Fibroblast of gingiva (primary cell): ENCODE measurements around the gene KDM6B.

Source experiments
- DNase-seq: peaks from one replicate; pipeline ENCODE4 v3.0.0-alpha.2; 2011; ENCODE audit warnings: low read depth

KDM6B gene

DNA sequence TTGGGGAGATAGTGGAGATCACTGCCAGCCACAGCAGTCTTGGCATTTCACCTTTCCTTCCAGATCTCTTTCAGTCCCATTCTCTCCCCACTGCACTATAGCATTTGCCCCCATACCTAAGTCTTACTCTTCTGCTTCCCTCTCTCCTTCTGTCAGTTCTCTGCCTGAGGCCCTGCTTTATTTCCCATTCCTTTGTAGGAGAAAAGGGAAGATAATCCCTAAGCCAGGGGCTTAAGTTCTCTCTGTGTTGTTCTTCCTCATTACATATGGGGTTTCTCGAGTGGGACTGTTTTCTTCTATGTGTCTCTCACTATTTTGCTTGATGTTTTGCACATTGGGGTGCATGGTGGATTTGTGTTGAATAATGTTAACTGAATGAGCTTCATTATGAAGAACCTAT is 6.4 kb downstream of the KDM6B start:
- no peak for DNase-seq

DNA sequence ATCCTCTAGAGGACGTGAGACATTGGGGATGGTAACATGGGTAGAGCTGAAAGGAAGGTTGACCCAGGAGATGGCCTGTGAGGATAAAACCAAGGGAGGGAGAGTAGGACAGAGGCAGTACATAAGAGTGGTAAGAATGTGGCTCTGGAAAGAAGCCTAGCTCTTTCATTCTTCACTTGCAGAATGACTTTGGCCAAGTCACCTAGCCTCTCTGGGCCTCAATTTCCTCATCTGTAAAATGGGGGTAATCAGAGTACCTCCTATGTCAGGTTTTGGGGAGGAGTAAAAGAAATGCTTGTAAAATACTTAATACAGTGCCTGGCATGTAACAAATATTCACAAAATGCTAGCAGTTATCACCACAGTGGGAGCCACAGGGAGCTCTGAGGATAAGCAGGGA is 6.9 kb downstream of the KDM6B start:
- no peak for DNase-seq

DNA sequence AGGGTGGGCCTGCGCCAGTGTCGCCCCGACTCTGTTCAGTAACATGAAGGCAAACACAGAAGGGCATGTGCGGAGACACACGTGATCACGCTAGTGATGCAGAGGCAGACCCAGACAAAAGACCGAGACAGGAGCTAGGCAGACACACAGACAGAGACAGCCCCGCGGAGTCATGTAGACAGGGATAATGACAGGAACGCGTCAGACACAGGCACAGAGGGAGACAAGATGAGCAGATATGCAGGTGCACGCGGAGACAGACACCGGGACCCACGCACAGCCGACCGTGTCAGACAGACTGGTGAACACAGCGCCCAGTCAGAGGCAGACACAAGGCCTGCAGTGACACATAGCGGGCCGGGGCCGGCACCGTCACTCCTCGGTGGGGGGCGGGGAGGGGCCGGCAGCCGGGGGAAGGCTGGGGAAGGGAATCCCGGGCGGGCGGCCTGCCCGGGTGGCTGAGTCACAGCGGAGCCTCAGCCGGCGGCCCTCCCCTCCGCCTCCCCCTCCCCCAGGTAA is 7.4 kb downstream of the KDM6B start:
- peak; percentile 88 for DNase-seq

DNA sequence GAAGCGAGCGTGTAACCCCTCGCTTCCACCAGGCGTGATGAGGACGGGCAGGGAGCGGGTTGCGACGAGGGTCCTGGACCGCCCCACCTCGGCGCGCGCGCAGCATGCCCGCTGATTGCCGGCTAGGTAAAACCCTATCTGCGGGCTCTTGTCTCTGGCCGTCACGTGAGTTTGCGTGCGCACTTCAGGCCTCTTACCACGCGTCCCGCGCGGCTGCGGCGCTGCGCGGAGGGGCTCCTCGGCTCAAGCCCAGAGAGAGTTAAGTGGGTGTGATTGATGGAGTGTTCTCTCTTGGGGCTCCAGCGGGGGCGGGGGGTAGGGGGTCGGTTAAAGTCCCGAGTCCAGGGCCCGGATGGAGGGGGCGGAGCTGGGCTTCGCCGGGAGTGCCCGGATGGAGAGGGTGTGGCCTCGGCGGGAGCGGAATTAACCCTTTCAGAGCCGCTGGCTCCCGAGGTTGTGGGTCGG is 7.9 kb downstream of the KDM6B start:
- DNase-seq, result peak; percentile 85

DNA sequence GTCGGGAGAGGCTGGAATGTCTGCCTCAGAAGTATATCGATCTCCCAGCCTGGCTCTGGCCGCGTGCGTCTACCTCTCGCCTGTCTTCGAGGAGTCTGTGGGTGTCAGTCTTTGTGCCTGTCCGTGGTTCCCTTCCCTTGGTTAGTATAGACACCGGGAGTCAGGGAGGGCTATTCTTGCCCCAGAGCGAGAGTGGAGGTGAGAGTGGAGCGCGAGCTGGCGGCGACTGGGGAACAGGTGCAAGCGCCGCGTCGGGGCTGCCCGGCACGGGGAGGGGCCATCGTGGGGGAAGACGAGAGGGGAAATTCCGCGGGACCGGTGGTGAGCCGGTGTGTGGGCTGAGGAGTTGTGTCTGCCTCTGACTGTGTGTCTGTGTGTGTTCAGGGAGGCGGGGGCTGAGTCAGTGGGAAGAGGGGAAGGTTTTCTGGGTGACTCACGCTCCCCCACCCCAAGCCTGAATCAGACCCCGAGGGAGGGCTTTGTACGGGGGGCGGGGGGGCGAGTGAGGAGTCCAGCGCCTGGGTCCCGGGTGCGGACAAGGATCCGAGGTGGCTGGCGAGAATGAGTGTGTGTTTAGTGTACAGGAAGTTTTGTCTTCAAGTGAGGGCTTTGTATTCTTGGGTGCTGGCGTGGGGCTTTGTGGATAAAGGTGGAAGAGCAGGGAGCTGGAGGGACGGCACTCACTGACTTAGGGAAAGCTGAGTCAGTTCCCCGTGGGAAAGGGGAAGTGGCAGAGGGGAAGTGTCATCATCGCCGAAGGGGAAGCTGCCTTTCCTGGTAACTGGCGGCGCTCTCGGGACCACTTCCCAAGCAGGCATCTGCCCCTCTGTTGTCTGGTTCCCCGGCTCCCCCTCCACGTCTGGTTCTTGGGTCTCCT is 8.6 kb downstream of the KDM6B start:
- peak; percentile 85 for DNase-seq

DNA sequence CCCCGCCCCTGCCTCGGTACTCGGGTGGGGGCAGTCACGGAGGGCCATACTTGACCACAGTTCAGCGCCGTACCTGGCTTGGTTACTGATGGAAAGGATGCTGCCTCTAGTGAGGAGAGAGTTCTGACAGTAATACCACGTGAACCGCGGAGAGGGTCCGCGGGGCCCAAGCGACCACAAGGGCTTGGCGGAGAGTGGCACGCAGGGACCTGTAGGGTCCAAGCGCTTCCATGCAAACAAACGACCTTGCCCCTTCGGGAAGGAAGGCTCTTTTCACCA is 9.2 kb downstream of the KDM6B start:
- DNase-seq, result no peak

DNA sequence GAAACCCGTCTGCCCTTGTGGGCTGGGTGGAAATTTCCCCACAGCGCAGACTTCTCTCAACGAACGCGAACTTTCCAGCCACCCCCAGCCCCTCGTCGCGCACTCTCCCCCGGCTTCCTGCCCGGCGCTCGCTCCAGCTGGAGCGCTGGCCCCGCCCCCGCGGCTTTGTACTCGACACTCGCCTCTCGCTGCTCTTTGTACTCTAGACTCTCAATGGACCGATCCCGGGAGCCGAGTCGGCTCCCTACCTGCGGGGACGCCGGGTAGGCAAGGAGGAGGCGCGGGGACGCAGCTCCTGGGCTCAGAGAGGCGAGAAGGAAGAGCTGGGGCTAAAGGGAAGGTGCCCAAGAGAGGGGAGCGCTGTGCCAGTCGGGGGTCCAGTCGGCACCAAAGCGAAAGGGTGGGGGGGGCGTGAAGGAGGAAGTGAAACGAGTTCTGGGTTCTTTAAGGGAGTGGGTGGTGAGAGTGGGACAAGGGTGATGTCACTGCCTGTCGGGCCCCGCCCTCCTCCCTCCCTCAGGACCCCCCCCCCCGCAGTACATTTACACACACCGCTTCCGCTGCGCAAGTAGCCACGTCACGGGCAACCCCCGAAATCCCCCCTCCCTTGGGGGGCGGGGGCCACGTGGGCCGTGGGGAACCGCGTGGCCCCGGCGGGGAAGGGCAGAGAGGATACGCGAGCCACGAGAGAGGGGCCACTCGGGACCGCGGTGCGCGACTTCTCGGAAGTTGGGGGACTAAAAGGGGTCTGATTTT is 9.7 kb downstream of the KDM6B start:
- DNase-seq, result peak; percentile 87

DNA sequence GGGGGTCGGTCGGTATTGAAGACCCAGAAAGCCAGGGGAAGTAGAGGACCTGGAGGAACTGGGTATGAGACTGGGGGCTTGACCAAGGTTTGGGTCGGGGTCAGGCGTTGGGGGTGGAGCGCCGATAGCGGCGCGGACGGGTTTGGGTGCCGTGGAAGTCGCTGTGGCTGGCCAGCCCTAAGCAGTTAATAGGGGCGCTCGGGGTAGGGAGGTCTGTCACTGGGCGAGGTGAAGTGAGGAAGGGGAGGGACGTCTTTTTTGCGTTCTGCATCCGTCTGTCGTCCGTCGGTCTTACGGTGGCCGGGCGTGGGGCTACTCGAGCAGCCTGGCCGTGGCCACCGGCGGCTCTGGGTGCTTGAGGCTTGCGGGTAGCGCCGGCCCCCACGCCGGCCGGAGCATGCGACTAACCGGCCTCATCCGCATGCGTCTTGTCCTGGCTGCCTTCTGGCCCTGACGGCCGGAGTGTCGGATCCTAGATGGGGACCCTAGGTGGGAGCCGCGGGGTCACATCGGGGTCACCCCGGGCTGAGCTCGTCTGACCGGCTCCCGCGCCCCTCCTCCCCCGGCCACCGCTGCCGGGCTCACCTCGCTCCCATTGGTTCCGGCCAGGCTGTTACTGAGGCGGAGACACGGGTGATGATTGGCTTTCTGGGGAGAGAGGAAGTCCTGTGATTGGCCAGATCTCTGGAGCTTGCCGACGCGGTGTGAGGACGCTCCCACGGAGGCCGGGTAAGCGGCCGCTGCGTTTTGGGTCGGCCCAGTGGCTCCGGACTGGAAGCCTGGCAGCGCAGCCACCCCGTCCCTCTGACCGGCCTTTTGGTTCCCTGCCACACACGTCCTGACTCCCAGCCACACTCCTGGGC is 10.5 kb downstream of the KDM6B start:
- DNase-seq, result peak; percentile 96

DNA sequence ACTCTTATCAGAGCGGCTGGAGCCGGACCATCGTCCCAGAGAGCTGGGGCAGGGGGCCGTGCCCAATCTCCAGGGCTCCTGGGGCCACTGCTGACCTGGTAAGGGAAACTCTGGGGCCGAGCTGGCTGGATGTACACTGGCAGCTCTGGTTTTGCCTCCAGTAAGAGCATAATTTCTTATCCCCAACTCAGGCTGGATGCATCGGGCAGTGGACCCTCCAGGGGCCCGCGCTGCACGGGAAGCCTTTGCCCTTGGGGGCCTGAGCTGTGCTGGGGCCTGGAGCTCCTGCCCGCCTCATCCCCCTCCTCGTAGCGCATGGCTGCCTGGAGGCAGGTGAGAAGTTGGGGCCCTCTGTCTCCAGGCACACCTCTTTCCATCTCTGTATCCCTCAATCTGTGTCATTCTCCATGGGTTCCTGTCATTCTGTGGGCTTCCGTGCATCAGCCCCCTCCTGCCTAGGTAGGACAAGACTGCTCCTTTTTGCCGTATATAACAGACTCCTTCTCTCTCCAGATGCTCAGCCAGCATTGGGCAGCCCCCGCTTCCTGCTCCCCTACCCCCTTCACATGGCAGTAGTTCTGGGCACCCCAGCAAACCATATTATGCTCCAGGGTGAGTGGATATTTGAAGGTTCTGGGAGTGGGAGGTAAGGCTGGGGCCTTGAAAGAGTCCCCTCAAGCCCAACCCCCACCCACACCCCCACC is 11.5 kb downstream of the KDM6B start:
- DNase-seq, result no peak

DNA sequence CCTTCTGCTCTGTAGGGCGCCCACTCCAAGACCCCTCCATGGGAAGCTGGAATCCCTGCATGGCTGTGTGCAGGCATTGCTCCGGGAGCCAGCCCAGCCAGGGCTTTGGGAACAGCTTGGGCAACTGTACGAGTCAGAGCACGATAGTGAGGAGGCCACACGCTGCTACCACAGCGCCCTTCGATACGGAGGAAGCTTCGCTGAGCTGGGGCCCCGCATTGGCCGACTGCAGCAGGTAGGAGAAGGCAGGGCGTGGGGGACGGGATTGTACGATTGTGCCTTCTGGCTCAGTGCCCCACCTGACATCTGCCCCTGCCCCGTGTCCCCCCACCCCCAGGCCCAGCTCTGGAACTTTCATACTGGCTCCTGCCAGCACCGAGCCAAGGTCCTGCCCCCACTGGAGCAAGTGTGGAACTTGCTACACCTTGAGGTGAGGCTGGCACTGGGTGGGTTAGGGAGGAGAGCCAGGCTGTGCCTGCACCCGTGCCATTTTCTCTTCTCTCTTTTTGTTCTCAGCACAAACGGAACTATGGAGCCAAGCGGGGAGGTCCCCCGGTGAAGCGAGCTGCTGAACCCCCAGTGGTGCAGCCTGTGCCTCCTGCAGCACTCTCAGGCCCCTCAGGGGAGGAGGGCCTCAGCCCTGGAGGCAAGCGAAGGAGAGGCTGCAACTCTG is 12.2 kb downstream of the KDM6B start:
- no peak for DNase-seq

DNA sequence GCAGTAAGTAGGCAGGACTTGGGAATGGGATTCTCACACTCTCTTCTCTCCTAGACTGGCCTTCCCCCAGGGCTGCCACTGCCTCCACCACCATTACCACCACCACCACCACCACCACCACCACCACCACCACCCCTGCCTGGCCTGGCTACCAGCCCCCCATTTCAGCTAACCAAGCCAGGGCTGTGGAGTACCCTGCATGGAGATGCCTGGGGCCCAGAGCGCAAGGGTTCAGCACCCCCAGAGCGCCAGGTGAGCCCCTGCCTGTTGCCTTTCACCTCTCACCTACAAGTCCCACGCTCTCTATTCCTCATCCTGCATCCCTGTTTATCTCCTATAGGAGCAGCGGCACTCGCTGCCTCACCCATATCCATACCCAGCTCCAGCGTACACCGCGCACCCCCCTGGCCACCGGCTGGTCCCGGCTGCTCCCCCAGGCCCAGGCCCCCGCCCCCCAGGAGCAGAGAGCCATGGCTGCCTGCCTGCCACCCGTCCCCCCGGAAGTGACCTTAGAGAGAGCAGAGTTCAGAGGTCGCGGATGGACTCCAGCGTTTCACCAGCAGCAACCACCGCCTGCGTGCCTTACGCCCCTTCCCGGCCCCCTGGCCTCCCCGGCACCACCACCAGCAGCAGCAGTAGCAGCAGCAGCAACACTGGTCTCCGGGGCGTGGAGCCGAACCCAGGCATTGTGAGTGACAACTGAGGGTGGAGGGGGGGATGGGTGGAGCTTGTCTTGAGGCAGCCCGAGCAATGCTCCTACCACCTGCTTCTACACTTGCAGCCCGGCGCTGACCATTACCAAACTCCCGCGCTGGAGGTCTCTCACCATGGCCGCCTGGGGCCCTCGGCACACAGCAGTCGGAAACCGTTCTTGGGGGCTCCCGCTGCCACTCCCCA is 13.0 kb downstream of the KDM6B start:
- no peak for DNase-seq

DNA sequence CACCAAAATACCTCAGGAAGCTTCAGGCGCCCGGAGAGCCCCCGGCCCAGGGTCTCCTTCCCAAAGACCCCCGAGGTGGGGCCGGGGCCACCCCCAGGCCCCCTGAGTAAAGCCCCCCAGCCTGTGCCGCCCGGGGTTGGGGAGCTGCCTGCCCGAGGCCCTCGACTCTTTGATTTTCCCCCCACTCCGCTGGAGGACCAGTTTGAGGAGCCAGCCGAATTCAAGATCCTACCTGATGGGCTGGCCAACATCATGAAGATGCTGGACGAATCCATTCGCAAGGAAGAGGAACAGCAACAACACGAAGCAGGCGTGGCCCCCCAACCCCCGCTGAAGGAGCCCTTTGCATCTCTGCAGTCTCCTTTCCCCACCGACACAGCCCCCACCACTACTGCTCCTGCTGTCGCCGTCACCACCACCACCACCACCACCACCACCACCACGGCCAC is 14.1 kb downstream of the KDM6B start:
- no peak for DNase-seq

DNA sequence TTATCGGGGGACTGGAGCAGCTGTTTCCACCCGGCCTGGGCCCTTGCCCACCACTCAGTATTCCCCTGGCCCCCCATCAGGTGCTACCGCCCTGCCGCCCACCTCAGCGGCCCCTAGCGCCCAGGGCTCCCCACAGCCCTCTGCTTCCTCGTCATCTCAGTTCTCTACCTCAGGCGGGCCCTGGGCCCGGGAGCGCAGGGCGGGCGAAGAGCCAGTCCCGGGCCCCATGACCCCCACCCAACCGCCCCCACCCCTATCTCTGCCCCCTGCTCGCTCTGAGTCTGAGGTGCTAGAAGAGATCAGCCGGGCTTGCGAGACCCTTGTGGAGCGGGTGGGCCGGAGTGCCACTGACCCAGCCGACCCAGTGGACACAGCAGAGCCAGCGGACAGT is 14.7 kb downstream of the KDM6B start:
- DNase-seq, result no peak

DNA sequence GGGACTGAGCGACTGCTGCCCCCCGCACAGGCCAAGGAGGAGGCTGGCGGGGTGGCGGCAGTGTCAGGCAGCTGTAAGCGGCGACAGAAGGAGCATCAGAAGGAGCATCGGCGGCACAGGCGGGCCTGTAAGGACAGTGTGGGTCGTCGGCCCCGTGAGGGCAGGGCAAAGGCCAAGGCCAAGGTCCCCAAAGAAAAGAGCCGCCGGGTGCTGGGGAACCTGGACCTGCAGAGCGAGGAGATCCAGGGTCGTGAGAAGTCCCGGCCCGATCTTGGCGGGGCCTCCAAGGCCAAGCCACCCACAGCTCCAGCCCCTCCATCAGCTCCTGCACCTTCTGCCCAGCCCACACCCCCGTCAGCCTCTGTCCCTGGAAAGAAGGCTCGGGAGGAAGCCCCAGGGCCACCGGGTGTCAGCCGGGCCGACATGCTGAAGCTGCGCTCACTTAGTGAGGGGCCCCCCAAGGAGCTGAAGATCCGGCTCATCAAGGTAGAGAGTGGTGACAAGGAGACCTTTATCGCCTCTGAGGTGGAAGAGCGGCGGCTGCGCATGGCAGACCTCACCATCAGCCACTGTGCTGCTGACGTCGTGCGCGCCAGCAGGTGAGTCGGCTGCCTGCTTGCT is 15.2 kb downstream of the KDM6B start:
- DNase-seq, result no peak

DNA sequence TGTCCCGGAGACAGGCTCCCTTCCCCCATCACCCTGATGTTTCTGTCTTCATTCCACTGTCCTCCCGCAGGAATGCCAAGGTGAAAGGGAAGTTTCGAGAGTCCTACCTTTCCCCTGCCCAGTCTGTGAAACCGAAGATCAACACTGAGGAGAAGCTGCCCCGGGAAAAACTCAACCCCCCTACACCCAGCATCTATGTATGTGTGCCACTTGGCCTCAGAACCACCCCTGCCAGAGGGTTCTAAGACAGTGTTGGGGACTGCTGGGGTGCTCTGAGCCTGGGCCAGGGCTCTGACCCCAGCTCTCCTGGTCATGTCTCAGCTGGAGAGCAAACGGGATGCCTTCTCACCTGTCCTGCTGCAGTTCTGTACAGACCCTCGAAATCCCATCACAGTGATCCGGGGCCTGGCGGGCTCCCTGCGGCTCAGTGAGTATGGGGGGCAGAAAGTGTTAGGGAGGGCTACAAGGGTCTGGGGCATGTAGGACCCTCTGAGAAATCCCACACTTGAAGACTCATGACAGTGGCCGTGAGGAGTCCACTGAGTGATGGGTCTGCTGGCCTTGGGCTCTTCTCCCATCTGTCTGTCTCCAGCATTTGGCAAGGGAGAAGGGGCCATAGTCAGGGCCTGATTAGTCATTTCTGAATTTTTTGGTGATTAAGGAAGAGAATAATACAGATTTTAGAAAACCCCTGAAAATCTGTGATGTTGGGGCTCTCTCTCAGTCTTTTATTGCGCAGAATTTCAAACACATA is 15.9 kb downstream of the KDM6B start:
- no peak for DNase-seq

DNA sequence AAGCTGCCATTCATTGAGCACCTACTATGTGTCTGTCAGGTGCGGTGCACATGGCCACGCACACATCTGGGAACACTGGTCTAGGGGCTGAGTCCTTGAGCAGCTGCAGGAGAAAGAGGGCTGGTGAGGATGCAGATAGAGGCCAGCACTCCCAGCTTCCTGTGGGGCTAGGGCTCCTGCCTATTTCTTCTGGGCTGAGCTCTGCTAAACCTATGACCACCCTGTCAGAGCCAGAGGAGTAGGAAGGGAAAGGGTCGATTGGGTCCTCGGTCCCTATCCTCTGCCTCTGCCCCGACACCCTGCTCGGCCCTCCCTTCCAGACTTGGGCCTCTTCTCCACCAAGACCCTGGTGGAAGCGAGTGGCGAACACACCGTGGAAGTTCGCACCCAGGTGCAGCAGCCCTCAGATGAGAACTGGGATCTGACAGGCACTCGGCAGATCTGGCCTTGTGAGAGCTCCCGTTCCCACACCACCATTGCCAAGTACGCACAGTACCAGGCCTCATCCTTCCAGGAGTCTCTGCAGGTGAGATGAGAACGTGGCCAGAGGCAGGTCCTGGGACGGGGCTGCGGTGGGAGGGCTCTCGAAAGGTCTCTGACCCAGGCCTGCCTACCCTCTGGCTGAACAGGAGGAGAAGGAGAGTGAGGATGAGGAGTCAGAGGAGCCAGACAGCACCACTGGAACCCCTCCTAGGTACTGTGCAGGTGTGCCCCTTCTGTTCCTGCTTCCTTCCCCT is 16.9 kb downstream of the KDM6B start:
- DNase-seq, result no peak

DNA sequence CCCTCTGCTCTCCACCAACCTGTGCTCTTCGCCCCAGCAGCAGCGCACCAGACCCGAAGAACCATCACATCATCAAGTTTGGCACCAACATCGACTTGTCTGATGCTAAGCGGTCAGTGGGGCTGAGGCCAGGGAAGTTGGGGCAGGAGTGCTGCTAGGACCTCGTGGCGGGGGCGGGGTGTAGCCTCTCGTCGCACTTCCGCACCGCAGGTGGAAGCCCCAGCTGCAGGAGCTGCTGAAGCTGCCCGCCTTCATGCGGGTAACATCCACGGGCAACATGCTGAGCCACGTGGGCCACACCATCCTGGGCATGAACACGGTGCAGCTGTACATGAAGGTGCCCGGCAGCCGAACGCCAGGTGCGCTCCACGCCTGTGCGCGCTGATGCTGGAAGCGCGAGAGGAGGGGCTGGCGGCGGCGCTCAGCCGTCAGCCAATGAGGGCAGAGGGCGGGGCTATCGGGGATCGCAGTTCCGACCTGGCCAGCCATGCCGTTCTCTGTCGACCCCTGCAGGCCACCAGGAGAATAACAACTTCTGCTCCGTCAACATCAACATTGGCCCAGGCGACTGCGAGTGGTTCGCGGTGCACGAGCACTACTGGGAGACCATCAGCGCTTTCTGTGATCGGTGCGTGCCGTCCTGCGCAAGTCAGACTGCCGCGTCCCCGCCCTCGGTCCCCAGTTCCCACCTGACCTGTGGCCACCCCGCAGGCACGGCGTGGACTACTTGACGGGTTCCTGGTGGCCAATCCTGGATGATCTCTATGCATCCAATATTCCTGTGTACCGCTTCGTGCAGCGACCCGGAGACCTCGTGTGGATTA is 17.6 kb downstream of the KDM6B start:
- DNase-seq, result peak; percentile 75
